ENCODE measurements around the gene KCNJ8.

DNA sequence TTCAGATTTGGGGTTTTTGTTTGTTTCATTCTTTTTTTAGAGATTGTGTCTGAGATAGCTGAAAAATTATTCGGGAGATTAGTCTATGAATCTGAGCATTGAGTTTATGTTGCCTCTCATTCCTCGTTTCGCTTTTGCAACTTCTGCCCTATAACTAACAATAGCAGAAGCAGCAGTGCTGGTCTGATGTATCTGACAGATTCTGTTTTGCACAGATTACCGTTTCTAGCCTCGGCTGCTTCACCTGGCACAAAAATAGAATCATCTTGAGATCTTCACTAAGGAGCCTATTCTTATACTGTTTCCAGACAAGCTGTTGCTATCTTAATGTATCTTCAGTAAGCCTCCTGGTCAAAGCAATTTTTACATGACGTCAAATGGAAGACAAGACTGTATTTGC, 29.2 kb downstream of the KCNJ8 start:
- TF ChIP-seq ARNTL (CRISPR knock-in tag; IDR thresholded peaks at IDR 0.05; ENCODE audit: borderline replicate concordance, low read depth), result no peak
- TF ChIP-seq RARB (CRISPR knock-in tag; IDR thresholded peaks at IDR 0.05), result no peak
- no peak for TF ChIP-seq POU6F1 (CRISPR knock-in tag; IDR thresholded peaks at IDR 0.05; ENCODE audit: borderline replicate concordance, low read depth)
- no peak for TF ChIP-seq PATZ1 (CRISPR knock-in tag; IDR thresholded peaks at IDR 0.05; ENCODE audit: borderline replicate concordance)

All from SK-N-SH treated with all-trans-retinoic acid at 6 μM for 48 hours (cell line).